MG63 (cell line): Measurements from ENCODE around the gene PRPF39. TPM values are rescaled to one million over a fixed set of nuclear protein-coding genes. Genes with fewer than 3 reads are reported as not detected.
"Not testable (repeated sequence)": the region's sequence is repeated elsewhere in the genome, so short reads cannot be mapped to it uniquely, and the experiment has no call there.

Source experiments
- DNase-seq: peaks from one replicate; pipeline ENCODE4 v3.0.0-alpha.2; 2020
- H3K27me3 ChIP-seq: fragments of 250-450 bp; sonication (Bioruptor Pico); 2 replicates; pipeline ENCODE4 v1.5.1; 2020; ENCODE audit warnings: mild to moderate bottlenecking, moderate library complexity
- H3K36me3 ChIP-seq: fragments of 250-450 bp; sonication (Bioruptor Pico); 2 replicates; pipeline ENCODE4 v1.5.1; 2020; ENCODE audit warnings: mild to moderate bottlenecking, moderate library complexity
- H3K4me3 ChIP-seq: fragments of 250-450 bp; sonication (Bioruptor Pico); 2 replicates; pipeline ENCODE4 v1.5.1; 2020; ENCODE audit warnings: mild to moderate bottlenecking, moderate library complexity
- H3K9me3 ChIP-seq: fragments of 250-450 bp; sonication (Bioruptor Pico); 2 replicates; pipeline ENCODE4 v1.5.1; 2020; ENCODE audit warnings: mild to moderate bottlenecking, moderate library complexity
- total RNA-seq: library from RNA; depleted of rRNA; stranded (reverse); fragments of >200 nt; shearing (Covaris generic); gene quantifications from 2 replicates; pipeline ENCODE4 v1.2.3, GENCODE V29; 2014; ENCODE audit warnings: low replicate concordance

Gene PRPF39
- total RNA-seq, 1 experiment from 2014 or later, result 9.3 TPM

GRCh38 chr14:45070215-45070614, 13.7 kb upstream of the PRPF39 start:
- no peak for DNase-seq
- Histone ChIP-seq H3K4me3 (no peak overlapping the region), H3K27me3 (no peaks in the 10 kb centered on the region), H3K9me3 (no peaks in the 10 kb centered on the region), H3K36me3 (no peaks in the 10 kb centered on the region)

DNA sequence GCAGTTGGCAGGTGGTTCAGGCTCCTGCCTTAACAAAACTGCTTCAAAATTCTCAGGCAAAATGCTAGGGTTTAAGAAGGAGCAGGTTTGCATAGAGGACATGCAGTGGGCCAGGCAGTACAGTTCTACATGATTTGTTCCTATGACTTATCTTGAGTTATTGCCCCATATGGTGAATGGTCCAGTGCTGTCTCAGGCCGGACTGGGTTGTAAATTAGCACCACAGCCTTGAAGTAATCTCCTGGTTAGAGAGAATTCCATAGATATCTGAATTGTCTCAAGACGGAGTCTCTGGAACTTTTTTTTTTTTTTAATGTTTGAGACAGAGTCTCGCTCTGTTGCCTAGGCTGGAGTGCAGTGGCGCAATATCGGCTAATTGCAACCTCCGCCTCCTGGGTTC, 11.8 kb upstream of the PRPF39 start:
- Histone ChIP-seq H3K9me3 (no peaks in the 10 kb centered on the region), H3K27me3 (no peaks in the 10 kb centered on the region), H3K36me3 (no peaks in the 10 kb centered on the region), H3K4me3 (no peak overlapping the region)
- no peak for DNase-seq

DNA sequence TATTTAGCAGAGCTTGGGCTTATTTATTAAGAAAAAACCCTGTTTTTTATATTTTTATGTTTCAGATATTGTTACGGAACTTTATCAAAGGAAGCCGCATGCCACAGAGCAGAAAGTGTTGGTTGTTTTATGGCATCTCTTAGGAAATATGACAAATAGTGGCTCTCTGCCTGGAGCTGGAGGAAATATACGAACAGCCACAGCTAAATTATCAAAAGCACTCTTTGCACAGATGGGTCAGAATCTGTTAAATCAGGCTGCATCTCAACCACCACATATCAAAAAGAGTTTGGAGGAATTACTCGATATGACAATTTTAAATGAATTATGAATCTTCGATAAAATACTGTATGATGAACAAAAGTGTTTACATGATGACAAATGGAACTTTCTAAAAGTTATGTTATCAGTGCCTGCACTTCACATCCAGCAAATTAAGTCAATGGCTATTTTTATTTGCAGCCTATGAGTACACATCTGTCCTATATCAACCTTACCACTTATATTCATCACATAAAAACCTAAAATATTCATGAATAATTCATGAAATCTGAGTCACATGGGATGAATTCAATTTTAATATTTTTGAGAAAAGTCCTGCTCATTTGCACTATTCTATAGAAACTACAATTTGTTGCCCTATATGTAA, 10.6 kb upstream of the PRPF39 start:
- Histone ChIP-seq H3K36me3 (no peaks in the 10 kb centered on the region), H3K9me3 (no peaks in the 10 kb centered on the region), H3K27me3 (no peaks in the 10 kb centered on the region), H3K4me3 (no peak overlapping the region)
- no peak for DNase-seq

- H3K27me3 ChIP-seq, result no peaks in the 10 kb centered on the region
- no peaks in the 10 kb centered on the region for H3K36me3 ChIP-seq
- DNase-seq, result no peak
Observed at GRCh38 chr14:45078323-45078722, 5.6 kb upstream of the PRPF39 start.

DNA sequence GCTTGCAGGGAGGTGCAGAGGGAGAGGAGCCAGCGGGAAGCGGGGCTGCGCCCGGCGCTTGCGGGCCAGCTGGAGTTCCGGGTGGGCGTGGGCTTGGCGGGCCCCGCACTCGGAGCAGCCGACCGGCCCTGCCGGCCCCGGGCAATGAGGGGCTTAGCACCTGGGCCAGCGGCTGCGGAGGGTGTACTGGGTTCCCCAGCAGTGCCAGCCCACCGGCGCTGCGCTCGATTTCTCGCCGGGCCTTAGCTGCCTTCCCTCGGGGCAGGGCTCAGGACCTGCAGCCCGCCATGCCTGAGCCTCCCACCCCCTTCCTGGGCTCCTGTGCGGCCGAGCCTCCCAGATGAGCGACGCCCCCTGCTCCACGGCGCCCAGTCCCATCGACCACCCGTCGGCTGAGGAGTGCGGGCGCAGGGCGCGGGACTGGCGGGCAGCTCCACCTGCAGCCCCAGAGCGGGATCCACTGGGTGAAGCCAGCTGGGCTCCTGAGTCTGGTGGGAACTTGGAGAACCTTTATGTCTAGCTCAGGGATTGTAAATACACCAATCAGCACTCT, 3.4 kb upstream of the PRPF39 start:
- H3K9me3 ChIP-seq, H3K27me3 ChIP-seq: not testable (repeated sequence)

More at GRCh38 chr14:45078323-45078722, 5.6 kb upstream of the PRPF39 start:
- H3K4me3 ChIP-seq, result no peak overlapping the region
- no peaks in the 10 kb centered on the region for H3K9me3 ChIP-seq

DNA sequence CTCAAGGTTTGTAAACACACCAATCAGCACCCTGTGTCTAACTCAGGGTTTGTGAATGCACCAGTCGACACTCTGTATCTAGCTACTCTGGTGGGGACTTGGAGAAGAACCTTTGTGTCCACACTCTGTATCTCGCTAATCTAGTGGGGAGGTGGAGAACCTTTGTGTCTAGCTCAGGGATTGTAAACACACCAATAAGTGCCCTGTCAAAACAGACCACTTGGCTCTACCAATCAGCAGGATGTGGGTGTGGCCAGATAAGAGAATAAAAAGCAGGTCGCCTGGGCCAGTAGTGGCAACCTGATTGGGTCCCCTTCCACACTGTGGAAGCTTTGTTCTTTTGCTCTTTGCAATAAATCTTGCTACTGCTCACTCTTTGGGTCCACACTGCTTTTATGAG, 2.8 kb upstream of the PRPF39 start:
- not testable (repeated sequence) for H3K36me3 ChIP-seq, H3K4me3 ChIP-seq, H3K9me3 ChIP-seq, H3K27me3 ChIP-seq, DNase-seq

More for the DNA sequence above, 3.4 kb upstream of the PRPF39 start:
- not testable (repeated sequence) for H3K36me3 ChIP-seq, DNase-seq, H3K4me3 ChIP-seq

DNA sequence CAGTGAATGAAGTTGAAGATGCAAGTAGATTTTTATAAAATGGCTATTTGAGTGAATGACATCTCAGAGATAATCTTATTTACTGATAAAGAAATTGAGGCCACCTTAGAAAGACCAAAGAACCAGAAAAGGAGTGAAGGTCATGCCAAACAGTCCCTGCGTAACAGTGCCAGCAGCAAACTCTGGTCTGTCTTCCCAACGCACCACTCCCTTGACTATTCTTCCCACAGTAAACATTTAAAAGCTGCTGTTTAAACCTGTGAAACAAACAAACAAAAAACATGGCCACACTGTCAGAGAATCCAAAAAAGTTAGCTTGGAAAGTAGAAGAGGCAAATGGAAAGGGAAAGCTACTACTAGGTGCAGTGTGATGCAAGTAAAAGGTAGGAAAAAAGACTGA, 1.5 kb upstream of the PRPF39 start:
- Histone ChIP-seq H3K4me3 (no peak overlapping the region), H3K27me3 (no peaks in the 10 kb centered on the region), H3K36me3 (no peaks in the 10 kb centered on the region), H3K9me3 (no peaks in the 10 kb centered on the region)
- no peak for DNase-seq

GRCh38 chr14:45083617-45083975, 320 bp upstream of the PRPF39 start:
- no peaks in the 10 kb centered on the region for H3K27me3 ChIP-seq
- no peaks in the 10 kb centered on the region for H3K36me3 ChIP-seq
- no peaks in the 10 kb centered on the region for H3K9me3 ChIP-seq
- DNase-seq, result no peak
- H3K4me3 ChIP-seq, result peak overlapping the region; percentile 84

DNA sequence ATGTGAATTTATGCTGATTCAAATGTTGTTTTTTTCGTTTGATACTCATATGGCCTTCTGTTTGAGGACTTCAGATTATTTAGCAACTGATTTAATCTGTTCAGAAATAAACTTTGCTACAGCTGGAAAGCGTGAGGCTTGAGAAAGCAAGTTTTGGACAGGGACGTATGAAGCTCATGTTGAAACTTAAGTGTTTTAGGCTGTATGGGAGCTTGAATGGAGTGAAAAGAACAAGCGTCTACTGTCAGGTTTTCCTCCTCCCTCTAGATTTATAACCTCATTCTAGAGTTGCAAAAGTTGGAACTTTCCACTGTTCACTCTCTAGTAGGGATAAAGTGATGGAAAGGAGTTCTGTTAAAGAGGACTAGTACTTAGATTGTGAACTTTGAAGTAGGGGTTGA, 1.0 kb downstream of the PRPF39 start:
- H3K36me3 ChIP-seq, result no peaks in the 10 kb centered on the region; the same call in 1 of the 2 replicates
- H3K4me3 ChIP-seq, result peak overlapping the region; percentile 84
- DNase-seq, result no peak
- H3K9me3 ChIP-seq, result no peaks in the 10 kb centered on the region
- H3K27me3 ChIP-seq, result no peaks in the 10 kb centered on the region

GRCh38 chr14:45089813-45090212, 5.9 kb downstream of the PRPF39 start:
- Histone ChIP-seq H3K9me3 (no peaks in the 10 kb centered on the region), H3K27me3 (no peaks in the 10 kb centered on the region), H3K4me3 (no peak overlapping the region), H3K36me3 (peaks cover 10% of the 10 kb centered on the region)
- no peak for DNase-seq

GRCh38 chr14:45091710-45092109, 7.8 kb downstream of the PRPF39 start:
- no peak overlapping the region for H3K4me3 ChIP-seq
- no peaks in the 10 kb centered on the region for H3K27me3 ChIP-seq
- H3K9me3 ChIP-seq, result no peaks in the 10 kb centered on the region
- DNase-seq, result no peak
- peaks cover 23% of the 10 kb centered on the region for H3K36me3 ChIP-seq

- Histone ChIP-seq H3K36me3 (peaks cover 43% of the 10 kb centered on the region), H3K4me3 (no peak overlapping the region), H3K27me3 (no peaks in the 10 kb centered on the region), H3K9me3 (no peaks in the 10 kb centered on the region)
- no peak for DNase-seq
Observed at GRCh38 chr14:45094275-45094674, 10.4 kb downstream of the PRPF39 start.

- Histone ChIP-seq H3K27me3 (no peaks in the 10 kb centered on the region), H3K9me3 (no peaks in the 10 kb centered on the region), H3K36me3 (peaks cover 46% of the 10 kb centered on the region), H3K4me3 (no peak overlapping the region)
- DNase-seq, result no peak
Observed at GRCh38 chr14:45095143-45095542, 11.2 kb downstream of the PRPF39 start.

- Histone ChIP-seq H3K36me3 (peaks cover 47% of the 10 kb centered on the region), H3K4me3 (no peak overlapping the region), H3K9me3 (no peaks in the 10 kb centered on the region), H3K27me3 (no peaks in the 10 kb centered on the region)
- DNase-seq, result no peak
Observed at GRCh38 chr14:45096218-45096617, 12.3 kb downstream of the PRPF39 start.

- no peak for DNase-seq
- no peak overlapping the region for H3K4me3 ChIP-seq
- no peaks in the 10 kb centered on the region for H3K27me3 ChIP-seq
- peaks cover 33% of the 10 kb centered on the region for H3K36me3 ChIP-seq
- no peaks in the 10 kb centered on the region for H3K9me3 ChIP-seq
Observed at GRCh38 chr14:45103806-45104205, 19.9 kb downstream of the PRPF39 start.

GRCh38 chr14:45104561-45104960, 20.6 kb downstream of the PRPF39 start:
- no peak overlapping the region for H3K4me3 ChIP-seq
- no peak for DNase-seq
- H3K9me3 ChIP-seq, result no peaks in the 10 kb centered on the region
- H3K36me3 ChIP-seq, result peaks cover 31% of the 10 kb centered on the region
- H3K27me3 ChIP-seq, result no peaks in the 10 kb centered on the region

DNA sequence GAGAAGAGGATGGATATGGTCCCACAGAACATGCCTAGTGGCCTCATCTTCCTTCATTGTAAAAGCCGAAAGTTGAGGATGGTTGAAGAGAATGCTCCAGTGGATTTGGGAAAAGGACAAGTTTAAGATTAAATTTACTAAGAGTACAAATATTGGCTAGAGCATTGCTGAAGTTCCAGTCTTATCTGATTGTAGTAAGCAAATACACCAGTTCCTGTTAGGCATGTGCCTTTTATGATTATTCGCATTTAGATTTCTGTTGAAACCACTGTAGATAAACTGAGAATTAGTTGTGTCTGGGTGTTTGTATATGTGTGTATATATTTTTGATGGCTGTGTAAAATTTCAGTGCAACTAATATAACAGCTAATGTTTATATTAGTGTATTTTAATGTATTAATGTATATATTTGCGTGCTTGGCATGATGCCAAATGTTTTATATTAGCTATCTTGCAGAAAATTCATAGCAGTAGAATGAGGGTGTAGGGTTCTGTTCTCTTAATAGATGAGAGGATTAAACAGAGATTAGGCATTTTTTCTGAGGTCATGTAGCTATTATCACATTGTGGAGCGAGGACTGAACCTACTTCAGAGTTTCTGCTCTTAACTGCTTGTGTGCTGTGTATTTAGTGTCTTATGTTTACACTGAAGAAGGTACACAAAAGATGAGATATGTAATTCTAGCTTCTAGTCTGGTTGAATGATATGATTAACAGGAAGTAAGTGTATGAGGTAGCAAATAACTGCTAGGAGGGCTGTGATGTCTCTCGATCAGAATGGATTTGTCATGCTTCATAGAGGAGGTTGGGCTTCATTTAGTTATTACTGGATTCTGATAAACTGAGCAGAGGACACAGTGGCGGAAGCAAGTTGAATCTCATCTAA, 29.2 kb downstream of the PRPF39 start:
- no peak overlapping the region for H3K4me3 ChIP-seq
- no peak for DNase-seq
- H3K9me3 ChIP-seq, result no peaks in the 10 kb centered on the region
- H3K36me3 ChIP-seq, result peaks cover 55% of the 10 kb centered on the region
- H3K27me3 ChIP-seq, result no peaks in the 10 kb centered on the region

DNA sequence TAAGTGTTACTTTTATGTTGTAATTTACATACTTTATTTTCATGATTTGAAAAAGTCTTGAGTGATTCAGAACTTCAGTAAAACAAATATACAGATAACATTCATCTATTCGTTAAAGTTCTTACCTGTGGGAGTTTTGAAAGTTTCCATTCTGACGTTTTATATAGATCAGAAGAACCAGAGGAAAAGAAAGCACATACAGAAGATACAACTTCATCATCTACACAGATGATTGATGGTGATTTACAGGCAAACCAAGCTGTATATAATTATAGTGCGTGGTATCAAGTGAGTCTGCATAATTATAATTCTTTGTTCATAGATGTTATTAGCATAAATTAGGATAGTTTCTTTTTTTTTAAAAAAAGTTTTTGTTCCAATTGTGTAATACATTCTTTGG, 30.4 kb downstream of the PRPF39 start:
- no peak for DNase-seq
- Histone ChIP-seq H3K9me3 (no peaks in the 10 kb centered on the region), H3K36me3 (peaks cover 63% of the 10 kb centered on the region), H3K4me3 (no peak overlapping the region), H3K27me3 (no peaks in the 10 kb centered on the region)
